Mesenteric fat pad (tissue), 1 donor: ENCODE results near the gene HEATR5A. TPM values are rescaled to one million over a fixed set of nuclear protein-coding genes. Genes with fewer than 3 reads are reported as not detected.
"Not testable (repeated sequence)": the region's sequence is repeated elsewhere in the genome, so short reads cannot be mapped to it uniquely, and the experiment has no call there.

Experiments
- DNase-seq: peaks from one replicate; pipeline ENCODE4 v3.0.0-alpha.2; 2020; ENCODE audit warnings: low spot score
- long read RNA-seq: library from polyadenylated mRNA; unstranded; transcript quantifications from one replicate; pipeline ENCODE4 v2.0.0, GENCODE V29; 2020
- total RNA-seq: library from RNA; stranded (reverse); fragmentation: NEBNext Ultra II Directional; extraction: Animal tissue kit (Norgen Biotek cat#: 25700); gene quantifications from one replicate; pipeline ENCODE4 v1.2.1, GENCODE V29; 2021
- donor health status: DM: yes; HTN: yes; CAD: no.

The HEATR5A gene
- total RNA-seq = 56.7 TPM
- long read RNA-seq, partial matches to known transcripts = 25 of 32 reads
- long read RNA-seq, other reads (novel, unspliced or antisense) = 6 of 32 reads

GRCh38 chr14:31420319-31421111 lies at the start of gene HEATR5A:
HEATR5A (minus strand) TSS chr14:31420550; CDS start chr14:31402975, 17,575 bp downstream.
- DNase-seq = peak; percentile 99

GRCh38 chr14:31466554-31466953 lies 46.2 kb upstream of the HEATR5A start:
- DNase-seq = no peak

- no peak for DNase-seq
Measured at GRCh38 chr14:31465111-31465510, 44.8 kb upstream of the HEATR5A start.

GRCh38 chr14:31462450-31462849 lies 42.1 kb upstream of the HEATR5A start:
- DNase-seq = not testable (repeated sequence)

- DNase-seq = no peak
Measured at GRCh38 chr14:31461545-31461944, 41.2 kb upstream of the HEATR5A start.

GRCh38 chr14:31457665-31458659 lies 37.6 kb upstream of the HEATR5A start:
- DNase-seq = no peak

GRCh38 chr14:31456841-31457664 lies 36.7 kb upstream of the HEATR5A start, which contains the start of gene DTD2:
DTD2 (minus strand) TSS chr14:31457506; CDS start chr14:31457393, 113 bp downstream.
- peak; percentile 97 for DNase-seq

- DNase-seq = no peak
Measured at GRCh38 chr14:31449971-31450610, 29.7 kb upstream of the HEATR5A start.

GRCh38 chr14:31449136-31449535 lies 28.8 kb upstream of the HEATR5A start:
- no peak for DNase-seq

GRCh38 chr14:31445703-31446102 lies 25.4 kb upstream of the HEATR5A start:
- no peak for DNase-seq

- DNase-seq = no peak
Measured at GRCh38 chr14:31442284-31442683, 21.9 kb upstream of the HEATR5A start.

GRCh38 chr14:31441273-31442111 lies 21.1 kb upstream of the HEATR5A start:
- DNase-seq = no peak

GRCh38 chr14:31440280-31440679 lies 19.9 kb upstream of the HEATR5A start:
- no peak for DNase-seq

GRCh38 chr14:31439561-31439960 lies 19.2 kb upstream of the HEATR5A start:
- DNase-seq = no peak

- not testable (repeated sequence) for DNase-seq
Measured at GRCh38 chr14:31437045-31437691, 16.8 kb upstream of the HEATR5A start.

- no peak for DNase-seq
Measured at GRCh38 chr14:31435276-31435675, 14.9 kb upstream of the HEATR5A start.

GRCh38 chr14:31430634-31431264 lies 10.4 kb upstream of the HEATR5A start:
- DNase-seq = no peak

- DNase-seq = no peak
Measured at GRCh38 chr14:31429791-31430190, 9.4 kb upstream of the HEATR5A start.
